Right lung (tissue), 5 donors: ENCODE results near the gene WFIKKN1. TPM values are rescaled to one million over a fixed set of nuclear protein-coding genes. Genes with fewer than 3 reads are reported as not detected.

Experiments used
- DNase-seq, 2 donors: peaks; one replicate each; pipeline ENCODE4 v3.0.0-alpha.2; 2013
- polyA plus RNA-seq, 5 donors: library from polyadenylated mRNA; unstranded; fragments of 120-200 nt; gene quantifications; one replicate each; pipeline versions ENCODE4 v1.2.1 to v1.2.3, GENCODE V29; 2013; ENCODE audit warnings: inconsistent platforms in 1 of 5, low replicate concordance in 1 of 5; ENCODE audit not compliant: insufficient read length in 5 of 5, insufficient read depth in 1 of 5

The WFIKKN1 gene
- polyA plus RNA-seq, 5 donors = 0.20 to 1.2 (median 0.36) TPM

GRCh38 chr16:621526-622105 is 9.2 kb upstream of the WFIKKN1 start:
- DNase-seq = no peak

GRCh38 chr16:622920-623280 is 7.9 kb upstream of the WFIKKN1 start:
- no peak for DNase-seq

DNA sequence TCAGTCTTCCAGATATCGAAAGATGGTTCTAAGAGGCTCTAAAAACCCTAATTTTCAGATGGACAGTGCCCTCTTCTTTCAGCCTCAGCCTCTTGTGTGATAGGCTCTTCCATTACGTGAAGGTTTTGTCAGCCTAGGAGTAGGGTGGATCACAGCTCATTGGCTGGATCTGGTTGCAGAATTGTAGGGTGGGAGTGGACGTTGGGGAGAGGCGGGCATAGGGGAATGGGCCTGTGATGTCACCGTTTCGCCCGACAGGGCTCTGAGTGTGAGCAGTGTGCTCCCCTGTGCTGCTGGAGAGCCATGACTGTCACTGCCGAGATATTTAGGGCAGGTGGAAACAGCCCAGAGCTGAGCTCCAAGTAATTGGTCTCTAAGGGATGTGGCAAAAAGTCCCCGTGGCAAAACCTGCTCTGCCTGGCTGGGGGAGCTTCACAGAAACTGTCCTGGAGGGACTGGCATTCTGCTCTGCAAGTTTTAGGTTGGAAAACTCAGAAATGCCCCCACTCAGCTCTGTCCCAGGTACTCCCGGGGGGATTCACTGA is 6.2 kb upstream of the WFIKKN1 start:
- DNase-seq = no peak

DNA sequence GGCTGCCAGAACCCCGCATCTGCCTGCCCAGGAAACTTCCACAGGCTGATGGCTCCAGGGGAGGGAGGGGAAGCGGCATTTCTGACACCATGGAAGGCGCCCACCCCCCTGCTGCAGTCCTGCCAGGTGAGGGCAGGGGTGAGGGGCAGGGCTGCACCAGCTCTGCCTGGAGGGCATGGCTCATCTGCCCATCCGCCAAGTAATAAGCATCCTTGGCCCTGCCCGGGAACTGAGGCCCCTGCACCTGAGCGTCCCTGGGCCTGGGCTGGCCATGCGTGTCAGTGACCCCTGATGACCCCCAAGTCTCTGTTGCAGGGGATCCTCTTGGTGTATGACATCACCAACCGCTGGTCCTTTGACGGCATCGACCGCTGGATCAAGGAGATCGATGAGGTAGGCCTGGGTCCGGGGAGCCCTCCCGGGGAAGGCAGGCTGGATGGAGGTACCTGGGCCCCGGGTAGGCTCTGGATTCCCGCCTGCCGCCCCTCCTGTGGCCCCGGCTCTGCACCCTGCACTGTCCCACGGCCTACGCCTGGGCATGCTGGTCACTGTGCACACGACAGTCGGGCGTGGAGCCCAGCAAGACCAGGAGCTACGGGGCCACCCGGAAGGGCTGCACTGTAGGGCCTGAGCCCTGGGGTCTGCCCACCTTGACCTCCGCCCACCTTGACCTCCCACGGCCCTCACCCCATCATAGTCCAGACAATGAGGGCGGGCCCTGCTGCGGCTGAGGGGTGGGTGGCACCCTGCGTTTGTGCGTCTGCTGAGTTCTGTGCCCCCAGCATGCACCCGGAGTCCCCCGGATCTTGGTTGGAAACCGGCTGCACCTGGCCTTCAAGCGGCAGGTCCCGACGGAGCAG is 5.4 kb upstream of the WFIKKN1 start:
- DNase-seq = no peak

GRCh38 chr16:625977-626765 is 4.6 kb upstream of the WFIKKN1 start:
- no peak for DNase-seq

DNA sequence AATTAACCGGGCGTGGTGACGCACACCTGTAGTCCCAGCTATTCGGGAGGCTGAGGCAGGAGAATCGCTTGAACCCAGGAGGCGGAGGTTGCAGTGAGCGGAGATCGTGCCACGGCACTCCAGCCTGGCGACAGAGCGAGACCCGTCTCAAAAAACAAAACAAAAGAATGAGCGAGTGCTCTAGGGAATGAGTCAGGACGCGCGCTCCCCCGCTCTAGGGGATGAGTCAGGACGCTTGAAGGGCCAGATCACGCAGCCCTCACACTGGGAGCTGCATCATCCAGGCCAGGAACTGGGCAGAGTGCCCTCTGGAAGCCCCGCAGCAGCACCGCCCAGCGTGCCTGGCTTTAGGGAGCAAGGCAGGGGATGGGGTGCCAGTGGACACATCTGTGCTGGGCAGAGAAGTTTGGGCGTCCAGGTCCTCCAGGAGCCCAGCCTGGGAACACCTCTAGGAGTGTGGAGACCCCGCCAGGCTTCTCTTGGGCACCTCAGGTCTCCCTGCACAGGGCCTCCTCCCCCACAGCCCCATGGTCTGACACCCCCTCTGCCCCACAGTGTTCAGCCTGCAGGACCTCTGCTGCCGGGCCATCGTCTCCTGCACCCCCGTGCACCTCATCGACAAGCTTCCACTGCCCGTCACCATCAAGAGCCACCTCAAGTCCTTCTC is 3.9 kb upstream of the WFIKKN1 start:
- DNase-seq = no peak

GRCh38 chr16:627454-628239 is 3.1 kb upstream of the WFIKKN1 start:
- DNase-seq = no peak

DNA sequence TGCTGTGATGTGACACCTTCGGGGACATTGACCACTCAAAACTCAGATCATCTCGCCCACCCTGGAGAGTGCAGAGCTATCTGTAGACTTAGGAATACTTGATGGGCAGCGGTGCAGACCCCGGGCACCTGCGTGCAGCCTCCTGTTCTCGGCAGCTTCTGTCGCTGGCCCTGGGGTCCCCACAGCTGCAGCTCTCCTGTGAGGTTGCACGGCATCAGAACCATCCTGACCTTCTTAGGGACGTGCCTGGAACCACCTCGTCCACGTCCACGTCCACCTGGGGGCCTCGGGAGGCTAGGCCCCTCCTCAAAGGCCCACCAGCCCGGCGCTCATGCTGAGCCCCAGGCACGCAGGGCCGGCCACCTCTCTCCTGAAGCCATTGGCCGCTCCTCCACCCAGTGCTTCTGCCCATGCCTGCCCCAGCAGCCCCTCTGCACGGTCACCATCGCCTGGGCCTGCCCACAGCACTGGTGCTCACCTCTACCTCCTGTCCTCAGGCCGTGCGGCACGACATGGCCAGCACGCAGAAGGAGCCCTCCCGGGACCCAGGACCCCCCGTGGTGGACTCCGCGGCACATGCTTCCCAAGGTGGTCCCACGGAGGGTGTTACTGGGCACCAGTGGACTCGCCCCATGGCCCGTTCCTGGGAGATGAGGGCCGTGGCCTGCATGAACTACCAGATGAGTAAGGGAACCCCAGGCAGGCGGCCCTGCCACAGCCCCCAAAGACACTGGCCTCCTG is 2.3 kb upstream of the WFIKKN1 start:
- DNase-seq = no peak

GRCh38 chr16:629185-629832 is 1.5 kb upstream of the WFIKKN1 start:
- DNase-seq = no peak

- no peak for DNase-seq
Measured at GRCh38 chr16:629833-630248, 944 bp upstream of the WFIKKN1 start.

DNA sequence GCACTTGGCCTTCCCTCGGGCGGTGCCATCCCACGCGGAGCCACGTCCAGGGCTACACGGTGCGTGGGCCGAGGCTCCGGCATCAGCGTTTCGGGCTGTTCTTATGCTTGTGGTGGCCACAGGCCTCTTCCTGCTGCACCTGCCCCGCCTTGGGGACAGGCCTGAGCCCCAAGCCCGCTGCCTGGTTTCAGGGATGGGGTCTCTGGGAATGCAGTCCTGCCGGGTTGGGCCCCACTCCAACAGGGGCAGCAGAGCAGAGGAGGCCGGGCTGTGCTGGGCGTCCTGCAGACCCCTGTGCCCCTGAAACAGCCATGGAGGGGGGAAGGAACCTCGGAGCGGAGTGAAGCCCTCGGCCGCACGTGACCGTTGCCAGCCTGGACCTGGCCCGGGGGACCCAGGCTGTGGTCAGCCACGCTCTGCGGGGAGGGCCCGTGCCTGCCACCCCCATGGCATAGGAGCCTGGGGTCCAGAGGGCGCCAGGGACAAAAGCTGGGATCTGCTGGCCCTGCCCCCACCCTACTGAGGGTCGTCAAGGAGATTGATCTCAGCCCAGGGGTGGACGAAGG is 453 bp upstream of the WFIKKN1 start:
- DNase-seq = no peak

DNA sequence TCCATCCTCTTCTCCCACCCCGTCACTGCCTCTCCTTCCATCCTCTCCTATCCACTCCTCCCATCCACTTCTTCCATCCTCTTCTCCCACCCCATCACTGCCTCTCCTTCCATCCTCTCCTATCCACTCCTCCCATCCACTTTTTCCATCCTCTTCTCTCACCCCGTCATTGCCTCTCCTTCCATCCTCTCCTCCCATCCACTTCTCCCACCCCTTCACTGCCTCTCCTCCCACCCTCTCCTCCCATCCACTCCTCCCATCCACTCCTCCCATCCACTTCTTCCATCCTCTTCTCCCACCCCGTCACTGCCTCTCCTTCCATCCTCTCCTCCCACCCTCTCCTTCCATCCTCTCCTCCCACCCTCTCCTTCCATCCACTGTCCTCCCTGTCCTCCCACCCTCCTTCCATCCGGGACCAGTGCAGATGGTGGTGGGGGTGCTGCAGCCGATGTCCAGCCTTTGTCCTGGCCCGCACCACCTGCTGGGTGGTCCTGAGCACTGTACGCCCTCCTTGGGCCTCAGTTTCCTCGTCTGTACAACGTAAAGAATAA is 1.1 kb downstream of the WFIKKN1 start:
- DNase-seq = no peak

- no peak for DNase-seq
Measured at GRCh38 chr16:632486-633335, 1.9 kb downstream of the WFIKKN1 start.

DNA sequence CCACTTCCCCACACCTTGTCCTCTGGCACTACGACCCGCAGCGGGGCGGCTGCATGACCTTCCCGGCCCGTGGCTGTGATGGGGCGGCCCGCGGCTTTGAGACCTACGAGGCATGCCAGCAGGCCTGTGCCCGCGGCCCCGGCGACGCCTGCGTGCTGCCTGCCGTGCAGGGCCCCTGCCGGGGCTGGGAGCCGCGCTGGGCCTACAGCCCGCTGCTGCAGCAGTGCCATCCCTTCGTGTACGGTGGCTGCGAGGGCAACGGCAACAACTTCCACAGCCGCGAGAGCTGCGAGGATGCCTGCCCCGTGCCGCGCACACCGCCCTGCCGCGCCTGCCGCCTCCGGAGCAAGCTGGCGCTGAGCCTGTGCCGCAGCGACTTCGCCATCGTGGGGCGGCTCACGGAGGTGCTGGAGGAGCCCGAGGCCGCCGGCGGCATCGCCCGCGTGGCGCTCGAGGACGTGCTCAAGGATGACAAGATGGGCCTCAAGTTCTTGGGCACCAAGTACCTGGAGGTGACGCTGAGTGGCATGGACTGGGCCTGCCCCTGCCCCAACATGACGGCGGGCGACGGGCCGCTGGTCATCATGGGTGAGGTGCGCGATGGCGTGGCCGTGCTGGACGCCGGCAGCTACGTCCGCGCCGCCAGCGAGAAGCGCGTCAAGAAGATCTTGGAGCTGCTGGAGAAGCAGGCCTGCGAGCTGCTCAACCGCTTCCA is 2.7 kb downstream of the WFIKKN1 start:
- DNase-seq = no peak

DNA sequence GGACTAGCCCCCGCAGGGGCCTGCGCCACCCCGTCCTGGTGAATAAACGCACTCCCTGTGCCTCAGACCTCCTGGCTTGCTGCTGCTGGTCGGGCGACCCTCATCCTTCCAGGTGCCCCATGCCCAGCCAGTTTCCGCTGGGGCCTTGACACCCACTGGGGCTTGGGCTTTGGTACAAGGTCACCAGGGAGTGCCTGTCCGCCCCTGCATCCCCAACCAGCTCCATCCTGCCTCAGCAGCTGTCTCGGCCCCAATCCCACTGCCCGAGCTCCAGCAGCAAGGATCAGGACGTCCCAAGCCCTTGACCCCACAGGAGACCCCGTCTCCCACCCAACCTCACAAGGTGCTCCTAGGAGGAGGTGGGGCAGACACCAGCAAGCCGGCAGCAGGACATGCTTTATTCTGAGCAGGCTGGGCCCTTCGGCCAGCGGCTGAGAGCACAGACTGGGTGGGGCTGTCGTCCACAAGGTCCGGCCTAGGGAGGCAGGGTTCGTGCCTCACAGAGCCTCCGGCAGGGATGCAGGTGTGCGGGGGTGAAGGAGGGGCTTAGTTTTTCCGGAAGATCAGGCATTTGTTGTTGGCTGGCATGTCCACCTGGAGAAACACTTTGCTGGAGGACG is 3.4 kb downstream of the WFIKKN1 start:
- no peak for DNase-seq

DNA sequence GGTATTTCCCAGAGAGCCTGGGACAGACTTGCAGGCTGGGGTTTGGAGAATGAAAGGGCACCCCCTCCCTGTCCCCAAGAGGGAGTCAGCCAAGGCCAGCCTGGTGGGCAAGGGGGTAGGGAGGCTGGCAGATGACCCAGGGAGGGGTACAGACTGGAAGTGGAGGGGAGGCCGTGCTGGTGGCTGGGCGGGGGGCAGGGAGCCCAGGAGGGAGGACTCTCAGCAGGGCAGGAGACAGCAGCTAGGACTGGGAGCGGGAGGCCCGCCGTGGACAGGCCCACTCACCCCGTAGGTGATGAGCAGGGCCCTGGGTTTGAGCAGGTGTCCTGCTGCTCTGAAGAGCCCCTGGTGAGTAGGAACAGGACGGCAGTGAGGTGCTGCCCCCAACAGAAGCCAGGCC is 4.2 kb downstream of the WFIKKN1 start:
- no peak for DNase-seq
